BE2C (cell line): ENCODE results near the gene TPR.

Experiments used
- DNase-seq: peaks from one replicate; pipeline ENCODE4 v3.0.0-alpha.2; 2020
- H3K27me3 ChIP-seq: fragments of 250-450 bp; sonication (Bioruptor Pico); 2 replicates; pipeline ENCODE4 v1.5.1; 2020; ENCODE audit warnings: mild to moderate bottlenecking
- H3K36me3 ChIP-seq: fragments of 250-450 bp; sonication (Bioruptor Pico); 2 replicates; pipeline ENCODE4 v1.5.1; 2020; ENCODE audit warnings: mild to moderate bottlenecking
- H3K4me1 ChIP-seq: fragments of 250-450 bp; sonication (Bioruptor Pico); 2 replicates; pipeline ENCODE4 v1.5.1; 2020
- H3K4me3 ChIP-seq: 2 replicates; pipeline ENCODE4 v1.5.1; 2011; ENCODE audit warnings: low read depth, low read length
- H3K9me3 ChIP-seq: fragments of 250-450 bp; sonication (Bioruptor Pico); 2 replicates; pipeline ENCODE4 v1.5.1; 2020
- TF ChIP-seq, protein P1 (sequence below): IDR thresholded peaks from 2 replicates; pipeline ENCODE4 v1.5.1; 2012; ENCODE audit warnings: mild to moderate bottlenecking, low read depth, low read length

Gene TPR

DNA sequence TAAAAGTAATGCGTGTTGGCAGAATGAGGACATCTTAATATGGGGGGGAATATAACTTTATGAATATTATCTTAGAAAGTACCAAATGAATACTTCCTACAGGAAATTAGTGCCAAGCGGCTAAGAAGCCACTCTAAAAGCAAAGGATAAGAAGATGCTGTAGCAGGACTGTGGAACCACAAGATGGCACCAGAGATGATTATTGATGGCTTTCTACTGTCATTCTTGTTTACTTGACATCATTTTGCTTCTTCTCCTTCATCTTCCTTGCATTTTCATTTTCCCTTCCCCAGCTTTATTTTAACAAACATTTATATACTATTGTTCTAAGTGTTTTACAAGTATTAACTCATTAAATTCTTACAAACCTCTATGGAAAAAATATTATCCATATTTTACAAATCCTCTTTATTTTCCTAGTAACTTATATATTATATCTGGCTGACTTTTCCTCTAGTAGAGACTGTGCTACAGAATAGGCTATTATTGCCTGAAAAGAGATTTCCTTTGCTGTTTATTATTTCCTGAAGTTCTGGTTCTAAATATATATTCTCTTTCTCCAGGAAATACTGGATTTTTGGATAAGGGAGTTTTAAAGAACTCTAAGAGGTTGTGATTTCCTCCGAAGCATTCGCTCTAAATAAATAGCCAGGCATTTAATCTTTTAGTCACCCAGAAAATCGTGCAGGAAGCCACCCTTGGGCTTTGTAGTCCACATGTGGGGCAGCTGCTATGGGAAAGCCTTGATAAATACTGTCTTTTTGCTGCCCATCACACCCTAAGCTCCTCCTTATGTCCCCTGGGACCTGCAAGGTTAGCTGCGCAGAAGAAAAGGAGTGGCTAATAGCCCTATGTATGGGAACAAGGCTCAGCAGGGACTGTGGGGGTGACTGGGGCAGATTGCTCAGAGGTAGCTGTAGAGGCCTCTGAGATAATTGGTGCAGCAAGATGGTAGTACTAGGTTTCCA, 69.8 kb downstream of the TPR start:
- peak; percentile 18 for DNase-seq
- Histone ChIP-seq H3K4me1 (no peaks in the 10 kb centered on the region), H3K27me3 (peaks cover 11% of the 10 kb centered on the region), H3K36me3 (no peaks in the 10 kb centered on the region), H3K4me3 (no peak overlapping the region), H3K9me3 (no peaks in the 10 kb centered on the region)
- TF ChIP-seq, protein P1, sequence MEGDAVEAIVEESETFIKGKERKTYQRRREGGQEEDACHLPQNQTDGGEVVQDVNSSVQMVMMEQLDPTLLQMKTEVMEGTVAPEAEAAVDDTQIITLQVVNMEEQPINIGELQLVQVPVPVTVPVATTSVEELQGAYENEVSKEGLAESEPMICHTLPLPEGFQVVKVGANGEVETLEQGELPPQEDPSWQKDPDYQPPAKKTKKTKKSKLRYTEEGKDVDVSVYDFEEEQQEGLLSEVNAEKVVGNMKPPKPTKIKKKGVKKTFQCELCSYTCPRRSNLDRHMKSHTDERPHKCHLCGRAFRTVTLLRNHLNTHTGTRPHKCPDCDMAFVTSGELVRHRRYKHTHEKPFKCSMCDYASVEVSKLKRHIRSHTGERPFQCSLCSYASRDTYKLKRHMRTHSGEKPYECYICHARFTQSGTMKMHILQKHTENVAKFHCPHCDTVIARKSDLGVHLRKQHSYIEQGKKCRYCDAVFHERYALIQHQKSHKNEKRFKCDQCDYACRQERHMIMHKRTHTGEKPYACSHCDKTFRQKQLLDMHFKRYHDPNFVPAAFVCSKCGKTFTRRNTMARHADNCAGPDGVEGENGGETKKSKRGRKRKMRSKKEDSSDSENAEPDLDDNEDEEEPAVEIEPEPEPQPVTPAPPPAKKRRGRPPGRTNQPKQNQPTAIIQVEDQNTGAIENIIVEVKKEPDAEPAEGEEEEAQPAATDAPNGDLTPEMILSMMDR, result peak; percentile 78

DNA sequence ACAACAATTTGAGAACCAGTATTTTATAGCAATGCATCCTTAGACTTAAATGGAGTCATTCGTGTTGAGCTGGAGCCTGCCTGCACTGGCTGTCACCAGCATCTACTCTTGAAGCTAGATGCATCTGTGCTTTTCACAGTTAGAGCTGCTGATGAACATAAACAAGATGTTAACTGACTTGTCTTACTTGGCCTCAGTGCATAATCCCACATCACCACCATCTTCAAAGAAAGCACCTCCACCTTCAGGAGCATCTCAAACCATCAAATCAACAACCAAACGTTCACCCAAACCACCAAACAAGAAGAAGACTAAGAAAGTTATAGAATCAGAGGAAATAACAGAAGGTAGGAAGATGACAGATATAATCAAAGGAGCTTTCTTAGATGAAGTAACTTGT, 71.1 kb downstream of the TPR start:
- Histone ChIP-seq H3K4me3 (no peak overlapping the region), H3K9me3 (no peaks in the 10 kb centered on the region), H3K36me3 (no peaks in the 10 kb centered on the region), H3K27me3 (peaks cover 11% of the 10 kb centered on the region), H3K4me1 (no peaks in the 10 kb centered on the region)
- TF ChIP-seq, protein P1, result no peak
- DNase-seq, result no peak

DNA sequence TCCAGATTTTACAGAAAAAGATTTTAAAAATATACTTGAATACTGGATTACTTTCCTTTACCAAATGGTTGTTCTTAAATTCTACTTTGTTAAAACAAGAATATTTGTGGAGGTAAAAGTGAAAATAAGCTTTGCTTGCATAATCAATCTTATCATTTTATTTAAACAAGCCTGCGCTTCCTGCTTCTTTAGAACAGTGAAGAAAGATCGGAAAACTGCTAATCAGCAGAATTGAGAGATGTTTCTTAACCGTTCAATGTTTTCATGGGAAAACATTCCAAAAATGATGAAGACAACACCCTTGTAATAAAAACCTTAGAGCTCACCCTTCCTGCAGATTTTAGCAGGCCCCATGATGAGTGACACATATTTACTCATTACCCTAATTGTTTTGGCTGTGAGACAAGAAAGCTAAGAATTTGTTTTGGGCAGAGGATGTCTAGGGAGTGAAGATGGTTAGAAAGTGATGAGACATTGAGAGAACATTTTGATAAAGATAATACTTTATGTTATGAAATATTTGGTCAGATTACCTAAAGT, 72.6 kb downstream of the TPR start:
- Histone ChIP-seq H3K4me1 (no peaks in the 10 kb centered on the region), H3K36me3 (no peaks in the 10 kb centered on the region), H3K9me3 (no peaks in the 10 kb centered on the region), H3K4me3 (no peak overlapping the region), H3K27me3 (peaks cover 11% of the 10 kb centered on the region)
- no peak for DNase-seq
- TF ChIP-seq, protein P1, result no peak

DNA sequence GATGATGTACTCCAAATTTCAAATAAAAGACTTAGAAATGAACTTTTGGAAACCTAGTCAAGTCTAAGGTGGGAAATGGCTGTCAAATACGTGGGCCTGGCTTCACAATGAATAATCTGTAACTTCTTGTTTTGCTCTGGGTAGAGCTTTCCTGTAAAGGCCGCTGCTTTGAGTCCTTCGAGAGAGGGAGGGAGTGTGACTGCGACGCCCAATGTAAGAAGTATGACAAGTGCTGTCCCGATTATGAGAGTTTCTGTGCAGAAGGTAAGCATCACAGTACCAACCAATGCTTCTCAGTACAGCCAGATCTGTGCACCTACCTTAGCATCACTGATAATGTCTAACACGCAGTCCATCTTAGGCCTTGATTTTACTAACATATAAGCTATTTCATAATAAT, 73.6 kb downstream of the TPR start:
- H3K36me3 ChIP-seq, result no peaks in the 10 kb centered on the region
- no peaks in the 10 kb centered on the region for H3K9me3 ChIP-seq
- DNase-seq, result no peak

DNA sequence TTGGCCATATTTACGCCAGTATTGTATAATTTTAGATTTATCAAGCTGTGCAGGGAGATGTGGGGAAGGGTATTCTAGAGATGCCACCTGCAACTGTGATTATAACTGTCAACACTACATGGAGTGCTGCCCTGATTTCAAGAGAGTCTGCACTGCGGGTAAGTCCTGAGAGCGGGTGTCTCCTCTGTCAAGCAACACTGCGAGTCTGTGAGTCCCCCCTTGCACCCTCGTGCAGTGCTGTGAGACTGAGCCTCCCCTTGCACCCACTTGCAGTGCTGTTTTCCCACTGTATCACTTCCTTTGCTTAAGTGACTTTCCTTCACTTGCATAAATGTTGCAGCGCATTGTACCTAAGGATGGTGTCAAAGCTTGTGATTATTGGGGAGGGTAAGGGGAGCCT, 75.0 kb downstream of the TPR start:
- Histone ChIP-seq H3K9me3 (no peaks in the 10 kb centered on the region), H3K4me1 (no peaks in the 10 kb centered on the region), H3K36me3 (no peaks in the 10 kb centered on the region), H3K4me3 (no peak overlapping the region), H3K27me3 (peaks cover 28% of the 10 kb centered on the region)
- TF ChIP-seq, protein P1, result no peak
- DNase-seq, result no peak

More for the DNA sequence above, 73.6 kb downstream of the TPR start:
- TF ChIP-seq, protein P1, result no peak
- Histone ChIP-seq H3K4me1 (no peaks in the 10 kb centered on the region), H3K27me3 (peaks cover 17% of the 10 kb centered on the region), H3K4me3 (no peak overlapping the region)

DNA sequence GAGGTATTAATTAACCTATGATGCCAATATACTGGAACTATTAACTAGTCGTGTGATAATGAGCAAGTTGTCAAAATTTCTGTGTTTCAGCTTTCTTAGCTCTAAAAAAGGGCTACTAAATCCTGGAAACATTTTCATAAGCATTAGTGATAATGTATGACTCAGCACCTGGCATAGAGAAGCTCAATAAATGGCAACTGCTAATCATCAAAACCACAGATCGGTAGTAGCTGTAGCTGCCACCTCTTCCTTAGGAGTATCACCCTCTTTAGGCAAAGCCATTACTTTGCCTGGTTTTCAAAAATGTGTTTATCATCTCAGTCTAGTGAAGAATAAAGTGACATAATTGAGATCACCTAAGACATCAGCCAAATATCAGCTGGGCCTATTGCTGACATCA, 75.5 kb downstream of the TPR start:
- no peak overlapping the region for H3K4me3 ChIP-seq
- no peaks in the 10 kb centered on the region for H3K9me3 ChIP-seq
- H3K36me3 ChIP-seq, result no peaks in the 10 kb centered on the region
- no peak for DNase-seq
- H3K27me3 ChIP-seq, result peaks cover 30% of the 10 kb centered on the region
- H3K4me1 ChIP-seq, result no peaks in the 10 kb centered on the region
- TF ChIP-seq, protein P1, result no peak
